ENCODE results near the gene MUC5AC.
"Not testable (repeated sequence)": the region's sequence is repeated elsewhere in the genome, so short reads cannot be mapped to it uniquely, and the experiment has no call there.

MUC5AC gene

DNA sequence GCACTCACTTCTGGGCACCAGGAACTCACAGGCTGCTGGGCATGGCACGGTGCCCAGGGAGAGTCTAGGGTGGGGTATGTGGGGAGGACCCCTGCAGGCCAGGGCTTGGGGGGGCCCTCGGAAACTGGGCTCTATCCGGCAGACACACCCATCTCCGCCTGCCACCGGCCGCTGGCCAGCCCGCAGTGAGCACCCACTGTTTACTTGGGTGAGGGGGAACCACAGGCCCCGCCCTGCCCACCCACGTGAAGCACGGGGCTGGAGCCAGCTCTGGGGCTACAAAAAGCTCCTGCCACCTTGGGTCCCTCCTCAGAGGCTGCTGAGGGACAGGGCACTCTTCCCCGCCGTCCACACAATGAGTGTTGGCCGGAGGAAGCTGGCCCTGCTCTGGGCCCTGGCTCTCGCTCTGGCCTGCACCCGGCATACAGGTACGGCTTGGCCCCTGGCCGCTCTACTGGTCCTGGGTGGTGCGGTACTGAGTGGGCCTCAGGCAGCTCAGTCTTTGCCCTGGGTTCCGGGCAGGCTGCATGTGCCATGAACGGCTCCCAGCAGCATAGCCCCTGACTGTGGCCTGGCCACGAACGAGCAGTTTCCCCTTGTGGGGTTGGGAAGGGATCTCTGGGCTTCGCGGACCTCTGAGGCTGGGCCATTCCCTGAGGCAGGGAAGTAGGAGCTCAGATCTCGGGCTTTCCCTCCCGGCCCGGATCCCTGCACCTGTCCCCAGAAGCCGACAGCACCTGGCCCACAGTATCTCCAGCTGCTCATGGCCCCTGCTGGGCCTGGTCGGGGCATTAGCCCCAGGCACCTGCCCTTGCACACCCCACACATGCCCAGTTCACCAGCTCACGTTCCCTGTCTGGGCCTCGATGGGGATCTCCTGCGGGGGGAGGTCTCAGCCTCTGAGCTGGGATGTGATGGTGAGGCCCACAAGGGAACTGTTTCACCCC lies at the start of gene MUC5AC:
MUC5AC (plus strand) TSS at position 309 of the 947 bp plus-strand sequence; CDS start at position 356, 47 bp downstream.
- DNase-seq (ENCODE audit: low read depth in 2 of 2, low spot score in 1 of 2) = no peak

DNA sequence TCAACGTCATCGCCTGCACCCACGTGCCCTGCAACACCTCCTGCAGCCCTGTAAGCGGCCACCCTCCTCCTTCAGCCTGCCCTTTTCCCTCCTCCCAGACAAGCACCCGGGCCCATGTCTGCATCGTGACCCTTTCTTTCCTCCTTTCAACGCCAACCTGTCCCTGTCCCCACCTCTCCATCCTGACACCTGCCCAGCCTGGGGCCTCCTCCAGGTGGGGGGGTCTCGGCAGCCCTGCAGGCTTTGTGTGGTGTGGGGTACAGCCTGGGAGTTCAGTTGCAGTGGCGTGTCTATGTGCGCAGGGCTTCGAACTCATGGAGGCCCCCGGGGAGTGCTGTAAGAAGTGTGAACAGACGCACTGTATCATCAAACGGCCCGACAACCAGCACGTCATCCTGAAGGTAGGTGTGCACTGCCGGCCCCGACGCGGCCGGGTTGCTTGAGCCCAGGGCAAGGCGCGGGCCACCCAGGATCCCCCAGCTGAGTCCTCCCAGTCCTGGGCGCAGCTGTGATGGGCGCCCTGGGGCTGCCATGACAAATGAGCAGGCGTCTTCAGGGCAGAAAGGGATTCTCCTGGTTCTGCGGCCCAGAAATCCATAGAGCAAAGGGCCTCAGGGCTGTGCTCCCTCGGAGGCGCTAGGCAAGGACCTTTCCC lies 49.4 kb upstream of the MUC5AC start:
- DNase-seq (ENCODE audit: low read depth in 2 of 2, low spot score in 1 of 2) = no peak

GRCh38 chr11:1109101-1109917 lies 48.4 kb upstream of the MUC5AC start:
- no peak for DNase-seq (ENCODE audit: low read depth in 2 of 2, low spot score in 1 of 2)

- DNase-seq (ENCODE audit: low read depth in 2 of 2, low spot score in 1 of 2) = no peak
Measured at GRCh38 chr11:1109918-1110705, 47.6 kb upstream of the MUC5AC start.

GRCh38 chr11:1111545-1112212 lies 46.1 kb upstream of the MUC5AC start:
- no peak for DNase-seq (ENCODE audit: low read depth in 2 of 2, low spot score in 1 of 2)

- no peak for DNase-seq (ENCODE audit: low read depth in 2 of 2, low spot score in 1 of 2)
Measured at GRCh38 chr11:1112351-1113191, 45.2 kb upstream of the MUC5AC start.

DNA sequence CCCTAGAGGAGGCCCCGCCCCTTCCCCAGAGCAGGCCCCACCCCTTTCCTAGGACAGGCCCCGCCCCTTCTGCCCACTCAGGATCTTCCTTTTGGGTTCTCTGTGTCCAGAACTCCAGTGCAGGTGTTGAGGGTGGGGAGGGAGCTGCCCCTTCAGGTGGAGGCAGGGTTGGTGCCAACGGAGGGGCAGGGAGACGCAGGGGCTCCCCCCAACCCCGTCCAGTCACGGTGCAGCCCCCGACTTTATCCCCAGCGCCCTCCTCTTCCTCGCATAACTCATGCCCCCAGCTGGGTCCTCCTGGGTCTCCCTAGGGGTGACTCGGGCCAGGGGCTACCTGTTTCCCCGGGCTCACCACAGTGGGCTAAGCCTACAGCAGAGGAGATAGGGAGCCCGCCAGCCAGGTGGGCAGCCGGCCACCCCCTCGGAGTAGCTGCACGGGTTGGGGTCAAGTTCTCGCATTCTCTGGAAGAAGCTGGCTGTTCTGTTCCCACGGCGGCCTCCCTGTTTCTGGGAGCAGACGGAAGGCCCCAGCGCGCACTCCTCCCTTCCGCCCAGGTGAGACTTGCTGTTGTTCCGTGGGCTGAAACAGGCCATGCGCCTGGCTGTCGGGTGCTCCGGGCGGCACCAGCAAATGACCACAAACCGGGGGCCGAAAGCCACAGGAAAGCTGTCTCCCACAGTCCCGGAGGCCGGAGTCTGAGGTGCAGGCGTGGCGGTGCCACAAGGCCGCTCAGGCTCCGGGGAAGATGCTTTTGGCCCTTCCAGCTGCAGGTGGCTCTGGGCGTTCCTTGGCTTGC lies 44.1 kb upstream of the MUC5AC start:
- no peak for DNase-seq (ENCODE audit: low read depth in 2 of 2, low spot score in 1 of 2)

DNA sequence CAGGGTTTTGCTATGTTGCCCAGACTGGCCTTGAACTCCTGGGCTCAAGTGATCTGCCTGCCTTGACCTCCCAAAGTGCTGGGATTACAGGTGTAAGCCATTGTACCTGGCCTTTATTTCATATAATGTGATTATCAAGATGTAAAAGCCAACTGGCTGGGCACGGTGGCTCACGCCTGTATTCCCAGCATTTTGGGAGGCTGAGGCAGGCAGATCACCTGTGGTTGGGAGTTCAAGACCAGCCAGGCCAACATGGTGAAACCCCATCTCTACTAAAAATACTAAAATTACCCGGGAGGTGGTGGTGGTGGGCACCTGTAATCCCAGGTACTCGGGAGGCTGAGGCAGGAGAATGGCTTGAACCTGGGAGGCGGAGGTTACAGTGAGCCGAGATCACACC lies 42.5 kb upstream of the MUC5AC start:
- not testable (repeated sequence) for DNase-seq (ENCODE audit: low read depth in 2 of 2, low spot score in 1 of 2)

- no peak for DNase-seq (ENCODE audit: low read depth in 2 of 2, low spot score in 1 of 2)
Measured at GRCh38 chr11:1116104-1116503, 41.6 kb upstream of the MUC5AC start.

DNA sequence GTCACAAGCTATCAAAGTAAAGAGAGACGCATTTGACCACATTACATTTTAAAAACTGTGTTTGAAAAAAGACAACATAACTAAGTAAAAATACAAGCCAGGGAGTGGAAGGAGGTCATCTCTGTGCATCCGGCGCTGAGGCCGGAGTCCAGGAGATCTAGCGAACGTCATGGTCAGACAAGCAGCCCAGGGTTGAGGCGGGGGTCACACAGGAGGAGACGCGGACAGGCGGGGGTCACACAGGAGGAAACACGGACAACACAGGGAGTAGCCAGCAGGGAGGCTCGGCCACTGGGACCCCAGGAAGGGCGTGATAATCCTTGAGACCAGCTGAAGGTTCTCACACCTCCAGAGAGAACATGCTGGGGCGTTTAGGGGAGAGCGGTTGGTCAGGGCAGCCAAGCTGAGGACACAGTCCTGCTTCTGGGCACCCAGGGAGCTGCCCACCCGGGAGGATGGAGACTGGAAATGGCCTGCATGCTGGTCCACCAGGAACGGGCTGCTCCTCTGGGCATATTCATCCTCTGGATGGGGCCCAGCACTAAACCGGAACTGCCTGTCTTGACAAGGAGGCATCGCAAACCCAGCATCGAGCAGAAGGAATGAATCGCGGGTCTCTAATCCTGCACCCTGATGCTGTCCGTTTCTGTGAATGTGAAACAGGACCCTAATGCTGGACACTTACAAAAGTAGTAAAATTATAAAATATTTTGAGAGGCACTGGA lies 40.9 kb upstream of the MUC5AC start:
- DNase-seq (ENCODE audit: low read depth in 2 of 2, low spot score in 1 of 2) = no peak

GRCh38 chr11:1117992-1118391 lies 39.8 kb upstream of the MUC5AC start:
- no peak for DNase-seq (ENCODE audit: low read depth in 2 of 2, low spot score in 1 of 2)

GRCh38 chr11:1118755-1119603 lies 38.8 kb upstream of the MUC5AC start:
- no peak for DNase-seq (ENCODE audit: low read depth in 2 of 2, low spot score in 1 of 2)

DNA sequence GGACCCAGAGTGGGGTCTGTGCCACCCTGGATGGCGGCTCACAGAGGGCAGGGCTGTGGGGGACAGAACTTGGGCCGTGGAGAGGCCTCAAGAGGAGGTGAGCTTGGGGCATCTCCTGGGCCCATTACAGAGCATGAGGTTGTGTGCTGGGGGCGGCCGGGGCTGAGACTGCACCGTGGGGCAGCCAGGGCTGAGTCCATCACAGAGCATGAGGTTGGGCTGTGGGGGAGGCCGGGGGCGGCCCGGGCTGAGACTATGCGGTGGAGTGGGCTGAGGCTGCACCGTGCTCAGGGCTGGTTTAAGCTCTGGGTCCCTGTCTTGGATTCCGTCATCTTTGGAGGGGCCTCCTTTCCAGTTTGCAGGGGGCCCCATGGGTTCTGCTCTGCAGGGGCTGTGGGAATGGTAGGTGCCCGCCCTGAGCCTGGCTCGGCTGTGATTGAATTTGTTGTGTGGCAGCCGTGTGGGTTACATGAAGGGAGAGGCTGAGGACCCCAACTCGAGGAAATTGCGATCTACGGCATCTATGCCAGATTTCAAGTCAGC lies 38.1 kb upstream of the MUC5AC start:
- no peak for DNase-seq (ENCODE audit: low read depth in 2 of 2, low spot score in 1 of 2)

DNA sequence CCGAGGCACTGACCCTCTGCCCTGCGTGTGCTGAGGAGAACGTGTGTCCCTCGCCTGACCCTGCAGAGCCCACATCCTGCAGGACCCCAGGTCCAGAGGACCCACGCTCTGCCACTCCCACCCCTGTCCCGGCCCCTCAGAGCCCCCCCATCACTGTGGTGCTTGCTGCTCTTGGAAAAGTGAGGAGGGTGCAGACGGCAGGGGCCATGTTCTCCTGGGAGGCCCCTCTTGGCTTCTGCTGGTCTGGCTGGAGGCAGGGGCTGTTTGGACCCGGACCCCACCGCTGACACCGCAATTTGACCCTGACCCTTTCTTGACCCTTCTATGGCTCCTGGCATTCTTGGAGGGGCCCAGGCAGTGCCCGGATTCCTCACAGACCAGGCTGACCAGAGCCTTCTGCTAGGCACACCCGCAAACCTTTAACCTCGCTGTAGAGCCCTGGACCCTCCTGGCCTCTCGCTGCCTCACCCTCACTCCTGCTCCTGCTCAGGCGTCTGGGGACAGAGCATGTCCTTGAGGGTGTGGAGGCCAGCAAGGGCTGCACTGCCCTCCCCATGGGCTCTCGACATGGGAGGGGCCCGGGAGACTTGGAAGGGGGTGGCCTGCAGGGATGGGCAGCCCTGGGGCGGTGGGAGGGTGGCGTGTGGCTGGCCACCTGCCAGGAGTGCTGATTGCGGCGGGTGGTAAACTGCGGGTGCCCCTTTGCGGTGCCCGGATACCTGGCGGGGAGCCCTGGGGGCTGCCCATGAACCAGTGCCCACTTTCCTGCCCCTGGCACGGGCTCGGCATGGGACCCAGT lies 37.0 kb upstream of the MUC5AC start:
- no peak for DNase-seq (ENCODE audit: low read depth in 2 of 2, low spot score in 1 of 2)

GRCh38 chr11:1121331-1121812 lies 36.4 kb upstream of the MUC5AC start:
- DNase-seq (ENCODE audit: low read depth in 2 of 2, low spot score in 1 of 2) = no peak
